Skin epidermis (tissue), 12 donors: Measurements from ENCODE around the gene FAM83B.
"Not testable (repeated sequence)": the region's sequence is repeated elsewhere in the genome, so short reads cannot be mapped to it uniquely, and the experiment has no call there.

ENCODE experiments used
- H3K27ac ChIP-seq, 21 experiments: fragments of 200-600 bp; sonication (generic) in 11 of 21; one replicate each; pipeline ENCODE4 v1.5.0; 2020; ENCODE audit warnings: mild to moderate bottlenecking in 3 of 21, inconsistent platforms in 2 of 21, moderate library complexity in 2 of 21
- H3K4me3 ChIP-seq, 7 experiments: fragments of 200-600 bp; sonication (generic) in 2 of 7; one replicate each; pipeline ENCODE4 v1.5.0; 2020; ENCODE audit warnings: inconsistent platforms in 2 of 7, mild to moderate bottlenecking in 2 of 7, moderate library complexity in 1 of 7

FAM83B gene

DNA sequence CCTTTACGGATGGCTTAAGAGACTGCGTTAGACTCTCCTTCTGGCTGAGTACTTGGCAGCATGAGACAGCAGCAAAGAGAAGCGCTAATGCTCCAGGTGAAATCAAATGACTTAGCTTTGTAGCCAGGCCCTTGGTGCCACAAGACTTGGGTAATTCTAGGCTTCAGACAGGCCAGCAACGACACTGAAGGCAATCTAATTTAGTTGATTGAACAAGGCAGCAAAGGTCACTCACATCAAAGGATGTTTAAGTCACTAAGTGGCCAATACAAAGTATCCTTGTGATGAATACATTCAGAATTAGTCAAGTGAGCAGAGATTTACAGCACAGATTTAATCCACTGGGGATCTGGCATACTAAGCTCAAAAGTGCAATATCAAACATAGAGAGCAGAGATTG, 113.2 kb downstream of the FAM83B start:
- H3K4me3 ChIP-seq: no peak overlapping the region
- no peak overlapping the region for H3K27ac ChIP-seq

DNA sequence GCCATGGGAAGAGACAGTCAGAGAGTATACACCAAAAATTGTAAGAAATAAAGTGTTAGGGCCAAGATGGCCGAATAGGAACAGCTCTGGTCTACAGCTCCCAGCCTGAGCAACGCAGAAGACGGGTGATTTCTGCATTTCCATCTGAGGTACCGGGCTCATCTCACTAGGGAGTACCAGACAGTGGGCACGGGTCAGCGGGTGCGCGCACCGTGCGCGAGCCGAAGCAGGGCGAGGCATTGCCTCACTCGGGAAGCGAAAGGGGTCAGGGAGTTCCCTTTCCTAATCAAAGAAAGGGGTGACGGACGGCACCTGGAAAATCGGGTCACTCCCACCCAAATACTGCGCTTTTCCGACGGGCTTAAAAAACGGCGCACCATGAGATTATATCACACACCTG, 114.8 kb downstream of the FAM83B start:
- not testable (repeated sequence) for H3K27ac ChIP-seq
- peak overlapping the region in 1 of 7 experiments; percentile 19 for H3K4me3 ChIP-seq

DNA sequence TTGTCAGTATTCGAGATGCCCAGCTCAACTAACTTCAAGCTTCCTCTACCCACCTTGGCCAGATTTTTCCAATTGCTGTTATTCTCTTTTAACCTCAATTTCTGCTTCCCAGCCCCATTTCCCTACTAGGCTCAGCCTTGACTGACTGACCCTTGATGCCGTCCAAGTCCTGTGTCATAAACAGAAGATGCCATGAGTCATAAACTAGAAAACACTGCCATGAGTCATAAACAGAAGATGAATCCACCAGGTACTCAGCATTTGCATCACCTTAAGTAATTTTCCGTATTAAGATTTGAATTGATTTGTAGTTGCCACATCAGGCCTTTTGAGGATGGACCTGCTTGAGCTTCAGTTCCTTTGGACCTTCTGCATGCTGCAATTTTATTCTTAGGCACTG, 123.8 kb downstream of the FAM83B start:
- no peak overlapping the region for H3K4me3 ChIP-seq
- no peak overlapping the region for H3K27ac ChIP-seq

DNA sequence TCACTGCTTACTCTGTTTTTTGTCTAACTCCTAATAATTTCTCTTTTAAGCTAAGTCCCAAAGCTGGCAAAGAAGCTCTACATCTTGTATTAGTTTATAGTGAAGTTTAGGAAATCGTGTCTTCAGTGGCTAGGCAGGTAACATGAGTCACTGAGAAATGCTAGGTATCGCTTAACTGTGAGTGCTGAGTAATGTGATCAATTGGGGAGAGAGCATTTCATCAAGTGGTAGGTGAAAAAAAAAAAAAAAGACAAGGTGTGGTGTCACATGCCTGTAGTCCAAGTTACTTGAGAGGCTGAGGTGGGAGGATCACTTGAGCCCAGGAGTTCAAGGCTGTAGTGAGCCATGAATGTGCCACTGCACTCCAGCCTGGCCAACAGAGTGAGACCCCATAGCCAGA, 125.3 kb downstream of the FAM83B start:
- no peak overlapping the region for H3K4me3 ChIP-seq
- H3K27ac ChIP-seq: no peak overlapping the region

DNA sequence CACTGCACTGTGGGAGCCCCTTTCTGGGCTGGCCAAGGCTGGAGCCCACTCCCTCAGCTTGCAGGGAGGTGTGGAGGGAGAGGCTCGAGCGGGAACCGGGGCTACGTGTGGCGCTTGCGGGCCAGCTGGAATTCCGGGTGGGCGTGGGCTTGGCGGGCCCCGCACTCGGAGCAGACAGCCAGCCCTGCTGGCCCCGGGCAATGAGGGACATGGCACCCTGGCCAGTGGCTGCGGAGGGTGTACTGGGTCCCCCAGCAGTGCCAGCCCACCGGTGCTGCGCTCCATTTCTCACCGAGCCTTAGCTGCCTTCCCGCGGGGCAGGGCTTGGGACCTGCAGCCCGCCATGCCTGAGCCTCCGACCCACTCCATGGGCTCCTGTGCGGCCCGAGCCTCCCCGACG, 132.6 kb downstream of the FAM83B start:
- not testable (repeated sequence) for H3K27ac ChIP-seq

DNA sequence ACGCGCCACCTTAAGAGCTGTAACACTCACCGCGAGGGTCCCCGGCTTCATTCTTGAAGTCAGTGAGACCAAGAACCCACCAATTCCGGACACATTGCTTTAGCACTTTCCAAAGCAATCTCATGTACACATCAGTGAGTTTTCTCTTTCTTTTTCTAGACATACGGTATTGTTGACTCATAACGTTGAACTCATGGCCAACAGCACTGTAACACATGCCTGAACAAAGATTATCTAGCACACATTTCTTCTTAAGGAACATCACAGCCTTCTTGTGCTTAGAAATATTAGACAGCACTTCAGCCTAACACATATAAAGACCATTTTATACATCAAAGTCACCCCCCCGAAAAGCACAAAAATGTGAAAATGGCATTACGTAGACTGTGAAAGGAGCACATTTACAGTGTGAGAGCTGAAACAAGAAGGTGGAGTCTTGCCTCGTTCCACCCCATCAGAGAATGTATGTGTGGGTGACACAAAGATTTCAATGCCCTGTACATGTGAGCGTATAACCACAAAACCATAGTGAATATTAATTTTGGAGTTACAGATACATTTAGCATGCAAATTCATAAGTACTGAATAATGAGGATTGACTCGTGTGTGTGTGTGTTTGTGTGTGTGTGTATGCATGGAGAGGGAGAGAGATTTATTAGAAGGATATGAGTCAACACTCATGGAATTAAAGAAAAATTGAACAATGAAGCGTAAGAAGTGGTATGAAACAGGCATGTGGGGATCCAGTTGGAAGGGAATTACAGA, 134.1 kb downstream of the FAM83B start:
- Histone ChIP-seq H3K27ac (no peak overlapping the region), H3K4me3 (no peak overlapping the region)

More for the DNA sequence above, 132.6 kb downstream of the FAM83B start:
- not testable (repeated sequence) for H3K4me3 ChIP-seq

DNA sequence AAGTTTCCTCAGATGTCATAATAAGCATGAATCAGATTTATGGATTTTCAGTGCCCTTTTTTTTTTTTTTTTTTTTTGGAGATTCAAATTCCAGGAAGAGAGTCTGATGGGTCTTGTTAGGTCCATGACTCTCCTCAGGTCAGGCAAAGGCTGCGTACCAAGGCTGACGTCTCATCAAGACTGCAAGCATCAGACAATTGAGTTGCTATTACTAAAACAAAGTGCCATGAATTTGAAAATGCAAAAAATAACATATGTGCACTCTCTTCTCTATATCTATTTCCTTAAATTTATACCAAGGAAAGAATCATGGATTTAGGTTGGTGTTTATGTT, 134.7 kb downstream of the FAM83B start:
- Histone ChIP-seq H3K27ac (no peak overlapping the region), H3K4me3 (no peak overlapping the region)

DNA sequence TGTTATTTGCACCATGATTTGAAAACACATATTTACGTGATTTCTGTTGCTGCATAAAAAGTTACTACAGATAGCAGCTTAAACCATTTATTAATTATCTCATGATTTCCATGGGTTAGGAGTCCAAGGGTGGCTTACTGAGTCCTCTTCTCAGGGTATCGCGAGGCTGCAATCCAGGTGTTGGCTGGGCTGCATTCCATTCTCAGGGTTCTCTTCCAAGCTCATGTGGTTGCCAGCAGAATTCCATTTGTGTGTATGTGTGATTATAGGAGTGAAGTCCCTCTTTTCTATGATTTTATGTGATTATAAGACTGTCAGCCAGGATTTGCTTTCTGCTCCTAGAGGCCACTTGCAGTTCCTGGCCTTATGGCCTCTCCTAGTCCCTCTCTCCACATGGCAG, 135.1 kb downstream of the FAM83B start:
- Histone ChIP-seq H3K27ac (no peak overlapping the region), H3K4me3 (no peak overlapping the region)

DNA sequence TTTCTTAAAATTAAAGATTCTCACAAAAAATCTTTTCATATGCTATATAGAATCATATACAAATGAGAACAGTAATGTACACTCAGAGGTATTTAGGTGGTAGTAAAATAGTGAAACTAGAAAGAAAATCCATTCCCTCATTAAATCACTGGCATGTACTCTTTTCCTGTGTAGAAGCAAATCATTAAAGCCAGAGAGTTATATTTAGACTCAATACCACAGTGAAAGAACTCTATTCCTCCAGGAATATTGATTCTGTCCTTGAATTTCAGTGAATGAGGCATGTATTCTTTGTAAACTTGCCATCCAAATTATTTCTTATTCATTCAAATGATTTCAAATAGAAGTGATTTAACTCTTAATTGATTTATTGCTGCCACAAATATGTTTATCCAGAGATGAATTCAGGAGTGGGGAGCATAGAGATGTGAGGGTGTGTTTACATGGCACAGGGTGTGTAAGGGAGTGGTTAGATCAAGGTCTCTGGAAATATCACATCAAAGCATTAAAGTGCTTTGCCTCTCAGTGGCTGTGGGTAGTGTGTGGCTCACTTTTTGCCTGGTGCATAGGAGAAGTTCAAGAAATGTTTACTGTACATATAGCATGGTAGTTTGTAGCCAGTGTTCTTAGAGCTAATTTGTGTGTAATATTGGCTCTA, 141.2 kb downstream of the FAM83B start:
- no peak overlapping the region for H3K4me3 ChIP-seq
- no peak overlapping the region for H3K27ac ChIP-seq

DNA sequence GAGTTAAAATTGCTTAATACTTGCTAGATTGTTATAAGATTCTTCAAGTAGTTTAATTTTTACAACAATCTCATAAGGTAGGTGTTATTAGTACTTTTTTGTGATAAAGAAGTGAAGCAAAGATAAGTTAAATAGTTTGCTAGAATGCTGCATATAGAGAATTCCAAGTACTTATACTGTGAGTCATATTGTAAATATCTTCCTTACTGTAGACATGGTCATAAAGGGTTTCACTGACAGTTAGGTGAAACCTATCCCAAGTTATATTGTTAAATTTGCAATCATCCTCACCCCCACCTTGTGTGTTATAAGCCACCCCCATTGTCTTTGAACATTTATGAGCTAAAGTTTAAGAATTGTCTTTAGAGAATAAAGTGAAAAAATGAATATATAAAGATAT, 142.0 kb downstream of the FAM83B start:
- no peak overlapping the region for H3K27ac ChIP-seq
- H3K4me3 ChIP-seq: no peak overlapping the region

DNA sequence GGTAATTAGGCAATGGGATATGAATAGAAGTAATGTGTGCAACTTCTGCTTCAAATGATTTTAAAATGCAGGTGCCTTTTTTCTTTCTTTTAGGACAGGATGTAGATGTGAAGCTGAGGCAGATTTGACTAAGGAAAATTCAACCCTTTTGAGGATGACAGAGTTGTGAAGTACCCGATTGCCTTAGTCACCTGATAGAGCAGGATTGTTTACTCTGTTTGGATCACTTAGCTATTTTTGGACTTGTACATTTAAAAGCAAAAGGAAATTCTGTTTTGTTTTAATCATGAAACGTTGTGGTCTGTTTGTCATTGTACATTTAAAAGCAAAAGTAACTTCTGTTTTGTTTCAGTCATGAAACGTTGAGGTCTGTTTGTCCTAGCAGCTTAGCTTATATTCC, 143.4 kb downstream of the FAM83B start:
- no peak overlapping the region for H3K27ac ChIP-seq
- no peak overlapping the region for H3K4me3 ChIP-seq
